GM18499 (cell line): ENCODE data around the gene LRWD1.
"Not testable (repeated sequence)": the region's sequence is repeated elsewhere in the genome, so short reads cannot be mapped to it uniquely, and the experiment has no call there.

ENCODE experiments used
- ATAC-seq: cut with Tn5 transposase; IDR thresholded peaks from one replicate; pipeline ENCODE4 v1.9.1; 2021; ENCODE audit warnings: moderate number of reproducible peaks; ENCODE audit not compliant: insufficient read depth, unreplicated experiment

The LRWD1 gene

DNA sequence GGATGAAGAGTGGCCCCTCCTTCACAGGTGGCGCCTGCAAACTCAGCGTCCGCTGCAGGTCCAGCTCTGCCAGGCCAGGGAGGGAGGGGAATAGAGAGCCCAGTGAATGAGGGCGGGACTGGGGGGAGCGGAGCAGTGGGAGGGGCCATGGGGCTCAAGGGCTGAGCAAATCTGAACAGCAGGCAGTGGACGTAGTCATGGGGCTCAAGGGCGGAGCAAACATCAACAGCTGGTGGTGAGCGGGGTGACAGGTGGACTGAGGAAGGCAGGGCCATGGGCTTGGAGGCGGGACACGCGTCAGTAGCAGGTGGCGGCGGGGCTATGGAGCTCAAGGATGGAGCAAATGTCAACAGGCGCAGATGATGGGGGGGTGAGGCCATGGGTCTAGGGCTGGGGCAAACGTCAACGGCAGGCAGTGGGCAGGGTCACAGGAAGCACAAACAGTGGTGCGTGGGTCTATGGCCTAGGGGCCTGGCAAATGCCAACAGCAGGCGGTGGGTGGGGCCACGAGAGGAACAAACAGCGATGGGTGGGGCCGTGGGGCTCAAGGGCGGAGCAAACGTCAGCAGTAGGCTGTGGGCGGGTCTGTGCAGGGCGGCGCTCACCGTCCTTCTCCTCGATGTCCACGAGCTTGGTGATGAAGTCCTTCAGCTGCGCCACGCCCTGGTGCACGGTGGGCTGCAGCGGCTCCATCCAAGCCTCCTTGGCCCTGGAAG lies 28.6 kb downstream of the LRWD1 start:
- not testable (repeated sequence) for ATAC-seq

DNA sequence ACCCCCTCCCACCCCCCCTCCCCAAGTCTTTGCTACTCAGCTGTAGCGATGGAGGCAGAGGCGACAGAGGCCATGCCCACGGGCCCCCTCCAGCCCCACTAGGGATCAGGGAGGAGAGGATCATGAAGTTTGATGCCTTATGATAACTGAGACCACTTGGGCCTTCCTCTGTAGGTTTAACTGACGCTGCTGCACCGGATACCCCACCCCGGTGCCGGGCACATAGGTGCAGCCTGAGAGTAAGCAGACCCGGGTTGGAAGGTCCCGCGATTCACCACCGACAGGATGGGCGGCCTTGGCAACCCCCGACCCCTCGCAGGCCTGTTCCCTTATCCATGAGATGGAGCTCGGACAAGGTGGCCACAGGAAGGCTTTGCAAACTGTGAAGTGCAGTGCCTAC lies 29.2 kb downstream of the LRWD1 start:
- not testable (repeated sequence) for ATAC-seq

GRCh38 chr7:102494473-102495149 lies 29.8 kb downstream of the LRWD1 start:
- ATAC-seq, result not testable (repeated sequence)

DNA sequence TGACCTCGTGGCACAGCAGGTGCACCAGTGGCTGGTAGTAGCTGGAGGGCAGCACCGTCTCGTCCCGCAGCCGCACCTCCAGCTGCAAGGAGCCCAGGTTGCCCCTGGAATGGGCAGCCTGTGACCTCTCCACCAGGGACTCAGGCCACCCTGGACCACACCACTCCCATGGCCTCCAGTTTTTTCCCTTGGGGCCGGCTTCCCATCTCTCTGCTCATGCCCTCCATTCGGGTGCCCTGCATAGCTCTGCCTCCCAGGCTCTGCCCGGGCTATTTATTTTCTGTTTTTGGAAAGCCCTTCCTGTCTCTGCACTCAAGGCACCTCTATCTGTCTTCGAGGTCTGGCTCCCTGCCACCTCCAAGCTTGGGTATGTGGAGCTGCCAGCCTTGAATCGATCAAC lies 32.1 kb downstream of the LRWD1 start:
- not testable (repeated sequence) for ATAC-seq

- ATAC-seq, result not testable (repeated sequence)
Observed at GRCh38 chr7:102497308-102497707, 32.5 kb downstream of the LRWD1 start.

DNA sequence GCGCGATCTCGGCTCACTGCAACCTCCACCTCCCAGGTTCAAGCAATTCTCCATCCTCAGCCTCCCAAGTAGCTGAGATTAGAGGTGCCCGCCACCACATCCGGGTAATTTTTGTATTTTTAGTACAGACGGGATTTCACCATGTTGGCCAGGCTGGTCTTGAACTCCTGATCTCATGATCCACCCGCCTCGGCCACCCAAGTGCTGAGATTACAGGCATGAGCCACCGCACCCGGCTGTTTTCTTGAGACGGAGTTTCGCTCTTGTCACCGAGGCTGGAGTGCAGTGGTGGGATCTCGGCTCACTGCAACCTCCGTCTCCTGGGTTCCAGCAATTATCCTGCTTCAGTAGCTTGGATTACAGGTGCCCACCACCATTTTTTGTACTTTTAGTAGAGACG lies 33.5 kb downstream of the LRWD1 start:
- ATAC-seq, result not testable (repeated sequence)

DNA sequence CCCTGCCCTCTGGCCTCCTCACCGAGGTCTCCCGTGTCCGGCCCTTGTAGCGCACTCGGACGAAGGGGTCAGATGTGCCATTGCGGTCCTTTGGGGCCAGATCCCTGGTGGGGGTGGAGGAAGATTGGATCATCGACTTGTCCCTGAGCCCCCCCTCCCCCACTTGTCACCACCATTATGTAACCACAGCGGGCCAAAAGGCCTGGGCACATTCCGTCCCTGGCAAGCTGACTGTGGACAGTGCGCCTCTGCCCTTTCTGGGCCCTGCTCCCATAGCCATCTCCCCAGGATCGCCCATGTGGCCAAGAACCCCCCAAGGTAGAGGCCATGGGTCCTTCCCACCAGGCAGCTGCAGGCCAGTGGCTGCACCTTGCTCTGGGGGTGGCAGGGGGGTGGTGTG lies 38.4 kb downstream of the LRWD1 start:
- not testable (repeated sequence) for ATAC-seq

DNA sequence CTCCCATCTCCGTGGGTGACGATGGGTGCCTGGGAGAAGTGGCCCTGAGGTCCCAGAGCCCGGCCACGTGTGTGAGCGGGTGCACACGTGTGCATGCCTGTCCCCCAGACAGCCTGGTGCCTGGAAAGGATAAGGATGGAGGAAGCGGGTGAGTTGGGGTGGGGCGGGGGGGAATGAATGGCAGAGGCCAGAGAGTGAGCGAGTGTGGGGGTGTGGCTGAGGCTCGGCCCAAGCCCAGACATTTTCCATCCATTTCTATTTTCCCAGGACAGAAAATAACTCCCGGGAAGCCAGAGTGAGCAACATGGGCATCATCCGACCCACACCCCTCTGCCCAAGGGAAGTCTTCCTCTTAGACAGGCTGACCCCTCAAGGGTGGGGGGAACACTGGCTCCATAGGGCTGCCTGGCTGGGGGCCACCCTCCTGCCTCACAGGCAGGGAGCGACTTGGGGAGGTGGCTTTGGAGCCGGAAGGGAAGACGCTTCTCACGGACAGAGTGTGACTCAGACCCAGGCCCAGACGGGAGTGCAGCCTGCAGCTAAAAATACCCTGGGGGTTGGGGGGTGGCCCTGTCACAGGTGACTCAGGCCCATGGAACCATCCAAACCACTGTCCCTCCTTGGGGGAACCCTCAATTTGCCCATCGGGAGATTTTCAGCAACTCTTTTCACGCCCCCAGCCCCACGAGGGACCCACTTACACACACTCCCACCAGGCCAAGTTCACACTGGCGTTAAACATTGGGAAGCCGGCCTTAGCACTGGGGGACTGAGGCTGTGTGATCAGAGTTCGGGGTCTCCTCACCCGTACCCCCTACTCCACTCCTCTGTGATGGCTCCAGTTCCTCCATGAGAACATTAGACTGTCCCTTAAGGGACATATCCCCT lies 40.8 kb downstream of the LRWD1 start:
- not testable (repeated sequence) for ATAC-seq

- ATAC-seq, result not testable (repeated sequence)
Observed at GRCh38 chr7:102507410-102508088, 42.8 kb downstream of the LRWD1 start.

GRCh38 chr7:102510575-102510974 lies 45.8 kb downstream of the LRWD1 start:
- ATAC-seq, result not testable (repeated sequence)

- not testable (repeated sequence) for ATAC-seq
Observed at GRCh38 chr7:102511860-102512522, 47.2 kb downstream of the LRWD1 start.

- not testable (repeated sequence) for ATAC-seq
Observed at GRCh38 chr7:102512642-102513221, 47.9 kb downstream of the LRWD1 start.

DNA sequence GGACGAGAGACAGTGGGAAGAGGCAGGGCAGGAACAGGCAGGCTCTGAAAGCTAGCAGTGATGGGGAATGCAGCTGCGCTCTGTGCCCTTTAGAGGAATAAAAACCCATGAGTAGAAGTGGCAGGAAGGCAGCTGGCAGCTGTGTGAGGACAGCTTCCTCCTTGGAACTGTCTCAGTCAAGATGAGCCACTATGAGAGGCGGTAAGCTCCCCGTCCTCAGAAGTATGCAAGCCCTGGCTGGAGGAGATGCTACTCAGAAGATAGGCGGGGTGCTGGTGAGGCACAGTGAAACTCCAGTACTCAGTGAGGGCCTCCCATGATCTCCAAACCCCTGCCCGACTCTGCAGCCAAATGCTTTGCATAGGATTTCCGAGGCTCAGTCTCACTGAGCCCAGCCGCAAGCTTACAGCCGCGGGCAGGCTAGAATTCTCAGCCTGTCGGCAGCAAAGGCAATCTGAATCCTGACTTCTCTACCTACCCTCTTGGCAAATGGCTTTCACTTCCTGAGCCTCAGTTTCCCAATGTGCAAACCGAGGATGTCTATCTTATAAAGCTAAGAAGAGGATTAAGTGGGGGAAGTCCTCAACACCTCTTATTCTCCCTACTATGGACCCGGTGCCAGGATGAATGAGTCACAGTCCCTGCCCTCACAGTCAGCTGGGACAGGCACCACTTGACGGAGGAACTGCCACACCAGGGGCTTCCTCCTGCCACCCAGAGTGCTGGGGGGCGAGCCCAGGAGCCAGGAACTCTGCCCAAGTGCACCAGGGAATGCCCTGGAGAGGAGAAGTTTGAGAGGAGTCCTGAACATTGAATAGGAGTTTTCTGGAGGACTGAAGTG lies 50.3 kb downstream of the LRWD1 start:
- ATAC-seq, result peak; percentile 58

- not testable (repeated sequence) for ATAC-seq
Observed at GRCh38 chr7:102515889-102516288, 51.1 kb downstream of the LRWD1 start.

GRCh38 chr7:102516951-102517350 lies 52.2 kb downstream of the LRWD1 start:
- not testable (repeated sequence) for ATAC-seq

DNA sequence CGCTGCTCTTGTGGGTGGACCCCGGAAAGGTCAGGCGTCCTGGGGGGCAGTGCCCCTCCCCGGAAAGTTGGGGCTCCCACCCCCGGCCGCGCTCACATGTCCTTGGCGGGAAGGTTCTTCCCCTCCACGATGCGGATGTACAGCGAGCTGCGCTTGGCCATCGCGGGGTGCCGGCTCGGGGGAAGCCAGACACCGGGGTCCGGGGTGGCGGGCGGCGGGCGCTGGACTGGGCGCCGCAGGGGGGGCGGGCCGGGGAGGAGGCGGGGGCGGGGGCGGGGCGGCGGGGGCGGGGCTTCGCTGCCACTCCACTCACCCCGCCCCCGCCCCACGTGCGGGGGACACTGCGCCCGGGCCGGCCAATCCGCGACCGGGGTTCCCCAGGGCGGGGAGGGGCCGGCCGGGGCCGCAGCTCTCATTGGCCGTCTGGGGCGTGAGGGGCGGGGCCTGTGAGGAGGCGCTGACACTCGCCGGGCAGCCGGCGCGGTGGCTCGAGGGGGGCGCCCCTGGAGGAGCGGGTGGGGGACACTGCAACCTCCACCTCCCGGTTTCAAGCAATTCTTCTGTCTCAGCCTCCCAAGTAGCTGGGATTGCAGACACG lies 52.9 kb downstream of the LRWD1 start, which contains the start of gene RASA4B:
Gene RASA4B (minus strand): TSS at position 228 of the 598 bp plus-strand sequence. CDS start 67 bp downstream, at position 161.
- ATAC-seq, result peak; percentile 24

GRCh38 chr7:102520797-102521196 lies 56.0 kb downstream of the LRWD1 start:
- ATAC-seq, result not testable (repeated sequence)
